DOHH2 (cell line): Measurements from ENCODE around the gene OCA2.

Source experiments
- H3F3A ChIP-seq: fragments of 200-600 bp; sonication (generic), shearing (Covaris generic); 2 replicates; pipeline ENCODE4 v1.6.0; 2016; ENCODE audit warnings: antibody characterized with exemption, mild to moderate bottlenecking; ENCODE audit not compliant: control insufficient read depth, insufficient read depth
- H3K27ac ChIP-seq: fragments of 200-600 bp; sonication (generic); 2 replicates; pipeline ENCODE4 v1.5.1; 2014; ENCODE audit warnings: low read depth, mild to moderate bottlenecking, low read length, moderate library complexity
- H3K27me3 ChIP-seq: fragments of 200-600 bp; sonication (generic); 2 replicates; pipeline ENCODE4 v1.6.1; 2014; ENCODE audit warnings: mild to moderate bottlenecking, low read length, mixed read lengths; ENCODE audit not compliant: control insufficient read depth
- H3K36me3 ChIP-seq: fragments of 200-600 bp; sonication (generic); 2 replicates; pipeline ENCODE4 v1.6.1; 2014; ENCODE audit warnings: mild to moderate bottlenecking, low read length, moderate library complexity, mixed read lengths; ENCODE audit not compliant: control insufficient read depth
- H3K4me1 ChIP-seq: fragments of 200-600 bp; sonication (generic); 2 replicates; pipeline ENCODE4 v1.6.1; 2014; ENCODE audit warnings: mild to moderate bottlenecking, low read length, mixed read lengths; ENCODE audit not compliant: control insufficient read depth
- H3K4me2 ChIP-seq: fragments of 200-600 bp; sonication (generic); 2 replicates; pipeline ENCODE4 v1.6.0; 2014; ENCODE audit warnings: mild to moderate bottlenecking, low read length, moderate library complexity
- H3K4me3 ChIP-seq: fragments of 200-600 bp; sonication (generic); 2 replicates; pipeline ENCODE4 v1.5.1; 2014; ENCODE audit warnings: mild to moderate bottlenecking, low read length, mixed read lengths
- H3K79me2 ChIP-seq: fragments of 200-600 bp; sonication (generic); 2 replicates; pipeline ENCODE4 v1.6.1; 2014; ENCODE audit warnings: mild to moderate bottlenecking, low read length, mixed read lengths; ENCODE audit not compliant: control insufficient read depth
- H3K9me2 ChIP-seq: fragments of 200-600 bp; sonication (generic); replicated peaks from 2 replicates; pipeline ENCODE4 v1.6.1; 2014; ENCODE audit warnings: mild to moderate bottlenecking, low read length, mixed read lengths; ENCODE audit not compliant: control insufficient read depth
- H3K9me3 ChIP-seq: fragments of 200-600 bp; sonication (generic); 2 replicates; pipeline ENCODE4 v1.6.1; 2014; ENCODE audit warnings: antibody characterized with exemption, low read length, mixed read lengths; ENCODE audit not compliant: control insufficient read depth, insufficient read depth
- H4K20me1 ChIP-seq: fragments of 200-600 bp; sonication (generic); 2 replicates; pipeline ENCODE4 v1.6.0; 2014; ENCODE audit warnings: low read depth, mild to moderate bottlenecking, antibody characterized with exemption, low read length, moderate library complexity; ENCODE audit not compliant: control insufficient read depth, insufficient read depth
- CTCF ChIP-seq: fragments of 200-600 bp; sonication (generic); IDR thresholded peaks from one replicate; pipeline ENCODE4 v1.5.1; 2014; ENCODE audit warnings: antibody characterized with exemption, mild to moderate bottlenecking, low read depth, low read length; ENCODE audit not compliant: poor library complexity, severe bottlenecking
- EZH2phosphoT487 ChIP-seq: fragments of 200-600 bp; sonication (generic); IDR thresholded peaks from 2 replicates; pipeline ENCODE4 v1.6.1; 2017; ENCODE audit warnings: borderline replicate concordance, mild to moderate bottlenecking, antibody characterized with exemption, low read length, moderate library complexity, mixed read lengths

Gene OCA2

DNA sequence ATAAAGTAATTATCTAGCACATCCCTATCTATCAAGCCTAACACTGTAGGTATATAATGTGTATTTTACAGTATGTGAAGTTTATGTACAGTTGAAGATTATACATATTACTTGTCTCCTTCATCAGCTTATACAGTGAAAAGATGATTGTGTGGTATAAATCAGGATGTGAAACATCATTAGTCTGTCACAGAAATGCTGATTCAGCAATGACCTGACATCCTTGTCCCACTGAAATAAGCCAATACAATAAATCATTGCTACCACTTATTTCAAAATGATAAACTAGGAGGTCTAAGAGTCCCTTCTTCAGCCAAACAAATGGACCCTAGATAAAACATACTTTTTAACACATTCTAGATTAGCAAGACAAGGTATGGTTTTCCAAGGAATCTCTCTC, 225.3 kb downstream of the OCA2 start:
- Histone ChIP-seq H4K20me1 (no peaks in the 10 kb centered on the region), H3K36me3 (no peaks in the 10 kb centered on the region), H3K4me3 (no peak overlapping the region), H3K27me3 (no peaks in the 10 kb centered on the region), H3K9me2 (no peaks in the 10 kb centered on the region), H3K27ac (no peak overlapping the region), H3K4me2 (no peak overlapping the region), H3K79me2 (no peaks in the 10 kb centered on the region), H3K4me1 (no peaks in the 10 kb centered on the region), H3F3A (no peaks in the 10 kb centered on the region), H3K9me3 (peaks cover 5% of the 10 kb centered on the region; the same call in 1 of the 2 replicates)
- TF ChIP-seq CTCF = no peak
- TF ChIP-seq EZH2phosphoT487 = no peak

GRCh38 chr15:27873039-27873438, 226.1 kb downstream of the OCA2 start:
- Histone ChIP-seq H3K79me2 (no peaks in the 10 kb centered on the region), H3F3A (no peaks in the 10 kb centered on the region), H4K20me1 (no peaks in the 10 kb centered on the region), H3K36me3 (no peaks in the 10 kb centered on the region), H3K4me2 (no peak overlapping the region), H3K4me3 (no peak overlapping the region), H3K9me2 (no peaks in the 10 kb centered on the region), H3K9me3 (peaks cover 5% of the 10 kb centered on the region; the same call in 1 of the 2 replicates), H3K4me1 (no peaks in the 10 kb centered on the region), H3K27ac (no peak overlapping the region), H3K27me3 (no peaks in the 10 kb centered on the region)
- TF ChIP-seq EZH2phosphoT487 (no peak), CTCF (no peak)

- H3K4me1 ChIP-seq = no peaks in the 10 kb centered on the region
- H3F3A ChIP-seq = no peaks in the 10 kb centered on the region
- H3K27ac ChIP-seq = no peak overlapping the region
- no peaks in the 10 kb centered on the region for H3K9me2 ChIP-seq
- no peak overlapping the region for H3K4me3 ChIP-seq
- H3K27me3 ChIP-seq = no peaks in the 10 kb centered on the region
- TF ChIP-seq CTCF = no peak
- no peak for TF ChIP-seq EZH2phosphoT487
- no peaks in the 10 kb centered on the region for H3K36me3 ChIP-seq
- no peak overlapping the region for H3K4me2 ChIP-seq
- no peaks in the 10 kb centered on the region for H4K20me1 ChIP-seq
- peaks cover 5% of the 10 kb centered on the region; the same call in 1 of the 2 replicates for H3K9me3 ChIP-seq
- no peaks in the 10 kb centered on the region for H3K79me2 ChIP-seq
Measured at GRCh38 chr15:27872355-27872754, 226.8 kb downstream of the OCA2 start.

- Histone ChIP-seq H3K27me3 (no peaks in the 10 kb centered on the region), H3K4me1 (no peaks in the 10 kb centered on the region), H3K4me2 (no peak overlapping the region), H3K4me3 (no peak overlapping the region), H3F3A (no peaks in the 10 kb centered on the region), H3K9me3 (peaks cover 5% of the 10 kb centered on the region; the same call in 1 of the 2 replicates), H3K9me2 (no peaks in the 10 kb centered on the region), H3K36me3 (no peaks in the 10 kb centered on the region), H3K27ac (no peak overlapping the region), H3K79me2 (no peaks in the 10 kb centered on the region), H4K20me1 (no peaks in the 10 kb centered on the region)
- TF ChIP-seq CTCF = no peak
- TF ChIP-seq EZH2phosphoT487 = no peak
Measured at GRCh38 chr15:27871902-27872260, 227.2 kb downstream of the OCA2 start.
